GM18508 (cell line): Measurements from ENCODE around the gene CSNK2B.

Source experiments
- ATAC-seq: cut with Tn5 transposase; IDR thresholded peaks from one replicate; pipeline ENCODE4 v1.9.1; 2021; ENCODE audit warnings: moderate number of reproducible peaks; ENCODE audit not compliant: insufficient read depth, unreplicated experiment

Gene CSNK2B

DNA sequence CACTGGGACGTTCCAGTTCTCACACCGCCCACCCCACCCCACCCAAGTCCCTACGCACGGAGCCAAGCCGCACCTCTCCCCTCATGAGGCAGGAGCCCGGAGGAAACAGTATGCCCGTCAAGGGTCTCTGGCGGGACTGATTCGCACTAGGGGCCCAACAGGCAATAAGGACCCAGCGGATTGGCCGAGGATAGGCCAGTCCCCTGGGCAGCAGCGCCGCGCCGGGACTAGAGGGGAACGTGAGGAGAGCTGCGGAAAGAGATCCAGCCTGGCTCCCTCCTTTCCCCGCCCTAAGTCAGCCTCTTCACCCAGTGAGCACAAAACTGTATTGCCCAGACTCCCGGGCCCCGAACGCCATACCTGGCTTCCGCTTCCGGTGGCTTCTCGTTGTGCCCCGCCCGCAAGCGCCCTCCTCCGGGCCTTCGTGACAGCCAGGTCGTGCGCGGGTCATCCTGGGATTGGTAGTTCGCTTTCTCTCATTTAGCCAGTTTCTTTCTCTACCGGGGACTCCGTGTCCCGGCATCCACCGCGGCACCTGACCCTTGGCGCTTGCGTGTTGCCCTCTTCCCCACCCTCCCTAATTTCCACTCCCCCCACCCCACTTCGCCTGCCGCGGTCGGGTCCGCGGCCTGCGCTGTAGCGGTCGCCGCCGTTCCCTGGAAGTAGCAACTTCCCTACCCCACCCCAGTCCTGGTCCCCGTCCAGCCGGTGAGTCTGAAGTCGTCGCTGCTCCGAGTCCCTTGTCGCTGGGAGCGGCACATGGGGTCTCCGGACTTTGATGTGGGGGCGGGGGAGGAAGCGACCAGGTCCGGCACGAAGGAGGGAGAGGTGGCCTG, at the start of gene CSNK2B:
Gene CSNK2B (plus strand): TSS at position 580 of the 836 bp plus-strand sequence. CDS start 752 bp downstream, outside the sequence.
- ATAC-seq = peak; percentile 55

GRCh38 chr6:31617010-31617409, 48.9 kb upstream of the CSNK2B start:
- no peak for ATAC-seq

- ATAC-seq = peak; percentile 60
Observed at GRCh38 chr6:31619805-31620585, 45.9 kb upstream of the CSNK2B start.

DNA sequence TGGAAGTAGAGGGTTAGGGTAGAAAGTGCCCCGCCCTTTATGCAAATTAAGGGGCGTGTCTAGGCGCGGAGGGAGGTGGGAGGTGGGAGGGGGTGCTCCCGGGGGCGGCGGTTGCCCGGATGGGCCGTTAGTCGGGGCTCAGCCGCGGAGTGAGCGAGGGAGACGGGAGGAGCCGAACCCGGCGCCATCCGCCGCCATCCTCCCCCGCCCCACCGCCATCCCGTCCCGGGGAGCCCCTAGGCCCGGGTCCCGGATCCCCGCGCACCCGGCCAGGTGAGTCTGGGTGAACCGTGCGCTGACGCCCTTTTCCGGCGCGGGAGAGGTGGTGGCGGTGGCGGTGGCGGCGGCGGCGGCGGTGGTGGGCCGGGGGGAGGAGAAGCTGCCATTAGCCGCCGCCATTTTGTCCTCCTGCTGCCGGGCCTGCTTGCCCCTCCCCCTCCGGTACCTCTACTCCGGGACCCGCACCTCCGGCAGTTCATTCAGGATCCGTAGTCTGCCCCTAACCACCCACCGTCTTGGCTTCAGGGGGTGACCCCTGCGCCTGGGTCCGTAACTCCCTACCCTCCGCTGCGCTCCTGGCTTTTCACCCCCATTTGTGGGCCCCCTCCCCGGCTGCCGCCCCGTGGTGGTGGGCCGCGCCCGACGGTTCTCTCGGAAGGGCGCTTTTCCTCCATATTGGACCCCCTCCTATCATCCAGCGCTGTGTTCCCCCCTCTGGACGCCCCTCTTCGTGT, 45.1 kb upstream of the CSNK2B start, which contains the start of gene PRRC2A:
Gene PRRC2A (plus strand): TSS at position 130 of the 734 bp plus-strand sequence. CDS start 2,075 bp downstream, outside the sequence.
- peak; percentile 8 for ATAC-seq

DNA sequence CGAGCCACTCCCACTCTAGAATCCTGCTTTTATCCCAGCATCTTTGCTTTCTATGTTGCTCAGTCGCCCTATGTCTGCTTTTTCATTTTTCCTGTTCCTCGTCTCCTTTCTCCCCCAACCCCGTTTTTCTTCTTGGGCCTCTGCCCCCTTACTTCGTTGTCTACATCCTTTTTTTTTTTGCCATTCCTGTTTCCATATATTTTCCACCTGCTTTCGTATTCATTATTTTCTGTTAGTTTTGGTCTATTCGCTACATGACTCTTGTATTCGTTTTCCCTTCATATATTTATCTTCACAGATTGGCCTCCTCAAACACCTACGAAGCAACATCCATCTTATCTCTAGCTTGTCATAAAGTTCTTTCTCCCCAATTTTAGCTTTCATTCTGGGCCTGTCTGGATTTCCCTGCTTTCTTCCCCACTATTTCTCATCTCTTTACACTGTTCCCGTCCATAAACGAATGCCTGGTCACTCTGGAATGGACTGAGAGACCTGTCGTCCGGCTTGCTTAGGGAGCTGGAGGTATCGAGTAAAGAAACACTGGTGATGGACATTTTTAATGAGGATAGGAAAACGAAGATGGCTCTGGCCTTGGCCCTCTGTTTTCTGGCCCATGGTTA, 44.5 kb upstream of the CSNK2B start:
- ATAC-seq = no peak

- ATAC-seq = no peak
Observed at GRCh38 chr6:31621991-31622390, 43.9 kb upstream of the CSNK2B start.

- no peak for ATAC-seq
Observed at GRCh38 chr6:31622684-31623091, 43.2 kb upstream of the CSNK2B start.

DNA sequence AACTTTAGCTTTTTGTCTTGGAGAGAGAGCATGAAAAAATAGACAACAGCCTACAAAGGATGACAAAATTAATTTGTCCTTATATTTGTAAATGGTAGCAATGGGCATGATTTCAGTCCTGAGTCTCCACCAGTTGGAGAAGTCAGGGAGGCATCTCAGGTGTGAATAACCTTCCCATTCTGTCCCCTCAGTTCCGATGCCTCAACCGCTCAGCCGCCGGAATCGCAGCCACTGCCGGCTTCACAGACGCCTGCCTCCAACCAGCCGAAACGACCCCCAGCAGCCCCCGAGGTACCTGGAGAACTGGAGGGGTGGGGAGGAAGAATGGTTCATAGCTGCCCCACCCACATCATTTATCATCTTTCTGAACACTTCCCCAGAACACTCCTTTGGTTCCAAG, 41.8 kb upstream of the CSNK2B start:
- no peak for ATAC-seq

DNA sequence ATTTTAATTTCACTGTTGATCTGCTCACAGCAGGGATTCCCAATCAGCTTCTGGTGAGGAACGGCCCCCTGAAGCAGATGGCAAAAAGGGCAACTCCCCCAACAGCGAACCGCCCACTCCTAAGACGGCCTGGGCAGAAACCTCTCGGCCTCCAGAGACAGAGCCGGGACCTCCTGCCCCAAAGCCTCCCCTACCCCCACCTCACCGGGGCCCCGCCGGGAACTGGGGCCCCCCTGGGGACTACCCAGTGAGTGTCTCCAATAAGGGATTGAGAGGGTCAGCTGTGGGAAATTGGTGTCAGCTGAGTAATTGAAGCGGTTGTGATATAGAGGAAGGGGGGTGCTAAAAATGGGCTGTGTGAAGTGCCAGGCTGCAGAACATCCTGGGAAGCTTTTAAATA, 38.9 kb upstream of the CSNK2B start:
- ATAC-seq = no peak

GRCh38 chr6:31627690-31628287, 38.1 kb upstream of the CSNK2B start:
- no peak for ATAC-seq

DNA sequence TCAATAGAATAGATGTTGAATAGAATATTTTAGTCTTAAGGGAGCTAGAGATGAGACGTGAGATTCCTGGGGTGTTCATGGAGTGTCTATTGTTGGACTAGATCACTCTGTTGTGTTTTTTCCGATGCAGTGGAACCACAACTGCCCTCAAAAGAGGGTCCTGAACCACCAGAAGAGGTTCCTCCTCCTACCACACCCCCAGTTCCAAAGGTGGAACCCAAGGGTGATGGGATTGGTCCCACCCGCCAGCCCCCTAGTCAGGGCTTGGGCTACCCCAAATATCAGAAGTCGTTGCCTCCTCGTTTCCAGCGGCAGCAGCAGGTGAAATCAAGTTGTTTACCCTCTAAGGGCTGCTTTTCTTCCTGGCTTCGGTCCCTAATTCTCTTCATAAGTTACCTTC, 36.9 kb upstream of the CSNK2B start:
- ATAC-seq = no peak

DNA sequence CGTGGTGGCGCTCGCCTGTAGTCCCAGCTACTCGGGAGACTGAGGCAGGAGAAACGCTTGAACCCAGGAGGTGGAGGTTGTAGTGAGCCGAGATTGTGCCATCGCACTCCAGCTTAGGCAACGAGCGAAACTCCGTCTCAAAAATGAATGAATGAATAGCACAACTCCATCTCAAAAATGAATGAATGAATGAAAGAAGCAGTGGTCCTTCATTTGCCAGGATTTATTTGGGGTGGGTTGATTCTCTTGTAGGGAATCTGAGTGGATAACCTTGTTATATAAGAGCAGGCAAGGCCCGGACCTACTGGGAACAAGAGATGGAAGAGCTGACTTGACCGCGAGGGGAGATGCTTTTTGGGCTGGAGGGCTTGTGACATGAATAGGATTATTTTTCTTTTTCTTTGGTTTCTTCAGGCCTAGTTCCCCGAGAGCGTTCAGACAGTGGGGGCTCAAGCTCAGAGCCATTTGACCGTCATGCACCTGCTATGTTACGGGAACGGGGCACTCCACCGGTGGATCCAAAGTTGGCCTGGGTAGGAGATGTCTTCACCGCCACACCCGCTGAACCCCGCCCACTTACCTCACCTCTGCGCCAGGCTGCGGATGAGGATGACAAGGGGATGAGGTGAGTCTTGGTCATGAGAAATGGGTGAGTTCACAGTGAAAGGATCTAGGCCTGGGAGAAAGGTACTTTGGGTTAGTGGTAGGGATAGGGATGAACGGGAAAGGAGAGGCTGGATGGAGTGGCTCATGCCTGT, 35.5 kb upstream of the CSNK2B start:
- no peak for ATAC-seq

- no peak for ATAC-seq
Observed at GRCh38 chr6:31631209-31631608, 34.7 kb upstream of the CSNK2B start.

DNA sequence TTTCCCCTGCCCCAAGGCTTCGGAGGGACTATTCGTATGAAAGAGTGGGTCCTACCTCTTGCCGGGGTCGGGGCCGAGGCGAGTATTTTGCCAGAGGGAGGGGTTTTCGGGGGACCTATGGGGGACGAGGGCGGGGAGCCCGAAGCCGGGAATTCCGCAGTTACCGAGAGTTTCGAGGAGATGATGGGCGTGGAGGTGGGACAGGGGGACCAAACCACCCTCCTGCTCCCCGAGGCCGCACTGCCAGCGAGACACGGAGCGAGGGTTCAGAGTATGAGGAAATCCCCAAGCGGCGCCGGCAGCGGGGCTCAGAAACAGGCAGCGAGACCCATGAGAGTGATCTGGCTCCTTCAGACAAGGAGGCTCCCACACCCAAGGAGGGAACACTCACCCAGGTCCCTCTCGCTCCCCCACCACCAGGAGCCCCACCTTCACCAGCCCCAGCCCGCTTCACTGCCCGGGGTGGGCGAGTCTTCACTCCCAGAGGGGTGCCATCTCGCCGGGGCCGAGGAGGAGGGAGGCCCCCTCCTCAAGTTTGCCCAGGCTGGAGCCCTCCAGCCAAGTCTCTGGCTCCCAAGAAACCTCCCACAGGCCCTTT, 34.1 kb upstream of the CSNK2B start:
- ATAC-seq = no peak

DNA sequence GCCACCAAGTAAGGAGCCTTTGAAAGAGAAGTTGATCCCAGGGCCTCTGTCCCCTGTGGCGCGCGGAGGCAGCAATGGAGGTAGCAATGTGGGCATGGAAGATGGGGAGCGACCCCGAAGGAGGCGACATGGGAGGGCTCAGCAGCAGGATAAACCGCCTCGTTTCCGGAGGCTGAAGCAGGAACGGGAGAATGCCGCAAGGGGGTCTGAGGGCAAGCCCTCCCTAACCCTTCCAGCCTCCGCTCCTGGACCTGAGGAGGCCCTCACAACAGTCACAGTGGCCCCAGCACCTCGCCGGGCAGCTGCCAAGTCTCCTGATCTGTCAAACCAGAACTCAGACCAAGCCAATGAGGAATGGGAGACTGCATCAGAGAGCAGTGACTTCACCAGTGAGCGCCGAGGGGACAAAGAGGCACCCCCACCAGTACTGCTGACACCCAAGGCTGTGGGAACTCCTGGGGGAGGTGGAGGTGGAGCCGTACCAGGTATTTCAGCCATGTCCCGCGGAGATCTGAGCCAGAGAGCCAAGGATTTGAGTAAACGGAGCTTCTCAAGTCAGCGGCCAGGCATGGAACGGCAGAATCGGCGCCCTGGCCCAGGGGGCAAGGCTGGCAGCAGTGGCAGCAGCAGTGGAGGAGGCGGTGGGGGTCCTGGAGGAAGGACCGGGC, 33.5 kb upstream of the CSNK2B start:
- ATAC-seq = no peak

DNA sequence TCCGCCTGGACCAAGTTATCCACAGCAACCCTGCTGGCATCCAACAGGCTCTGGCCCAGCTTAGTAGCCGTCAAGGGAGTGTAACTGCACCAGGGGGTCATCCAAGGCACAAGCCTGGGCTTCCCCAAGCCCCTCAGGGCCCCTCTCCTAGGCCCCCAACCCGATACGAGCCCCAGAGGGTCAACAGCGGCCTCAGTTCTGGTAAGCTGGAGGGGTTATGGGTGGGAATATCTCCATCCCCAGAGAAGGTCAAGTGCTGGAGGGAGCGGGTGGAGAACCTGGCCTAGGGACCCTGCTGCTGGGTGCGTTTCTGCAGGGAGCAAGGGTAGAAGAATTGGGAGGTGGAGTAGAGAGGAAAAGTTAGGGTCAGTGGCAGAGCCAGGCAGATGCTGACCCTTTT, 32.4 kb upstream of the CSNK2B start:
- no peak for ATAC-seq

- ATAC-seq = no peak
Observed at GRCh38 chr6:31634131-31634530, 31.7 kb upstream of the CSNK2B start.

DNA sequence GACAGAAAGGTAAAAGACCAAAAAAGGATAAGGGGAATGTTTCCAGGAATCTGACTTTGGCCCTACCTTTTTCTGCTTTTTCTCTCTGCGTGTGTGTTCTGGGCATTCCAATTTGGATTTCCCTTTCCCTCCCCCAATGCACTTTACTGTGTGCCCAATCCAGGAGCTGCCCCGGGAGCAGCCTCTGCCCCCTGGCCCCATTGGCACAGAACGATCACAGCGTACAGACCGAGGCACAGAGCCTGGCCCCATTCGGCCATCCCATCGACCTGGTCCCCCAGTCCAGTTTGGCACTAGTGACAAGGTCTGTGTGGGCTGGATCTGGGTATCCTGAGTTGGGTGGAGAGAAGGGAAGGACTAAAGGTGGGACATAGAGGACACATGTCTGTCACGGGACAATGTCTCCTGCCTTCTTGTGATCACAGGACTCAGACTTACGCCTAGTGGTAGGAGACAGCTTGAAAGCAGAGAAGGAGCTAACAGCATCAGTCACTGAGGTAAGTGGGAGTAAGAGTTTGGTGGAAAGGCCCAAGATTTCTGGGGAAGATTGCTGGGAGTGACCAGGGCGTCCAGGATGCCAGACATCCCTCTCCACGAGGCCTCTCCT, 30.8 kb upstream of the CSNK2B start:
- ATAC-seq = no peak
